ENCODE results near the gene BROX.

The BROX gene

GRCh38 chr1:222777977-222778376 lies 65.6 kb downstream of the BROX start:
- DNase-seq (ENCODE audit: low spot score) = no peak

GRCh38 chr1:222781251-222781650 lies 68.9 kb downstream of the BROX start:
- DNase-seq (ENCODE audit: low spot score) = no peak

- DNase-seq (ENCODE audit: low spot score) = no peak
Observed at GRCh38 chr1:222783051-222783450, 70.7 kb downstream of the BROX start.

- DNase-seq (ENCODE audit: low spot score) = no peak
Observed at GRCh38 chr1:222784371-222784770, 72.0 kb downstream of the BROX start.
